OCI-LY1 (cell line): ENCODE data around the gene S1PR1.

Source experiments
- H2AFZ ChIP-seq: fragments of 200-600 bp; sonication (generic), shearing (Covaris generic); 2 replicates; pipeline ENCODE4 v1.6.0; 2014; ENCODE audit warnings: antibody characterized with exemption, mild to moderate bottlenecking, low read length
- H3F3A ChIP-seq: fragments of 200-600 bp; sonication (generic), shearing (Covaris generic); 2 replicates; pipeline ENCODE4 v1.6.0; 2014; ENCODE audit warnings: mild to moderate bottlenecking, antibody characterized with exemption, low read length, moderate library complexity; ENCODE audit not compliant: insufficient read depth
- H3K27ac ChIP-seq: fragments of 200-600 bp; sonication (generic); 2 replicates; pipeline ENCODE4 v1.5.1; 2014; ENCODE audit warnings: low read length, mixed run types, mild to moderate bottlenecking, low read depth; ENCODE audit not compliant: poor library complexity, severe bottlenecking
- H3K27me3 ChIP-seq: fragments of 200-600 bp; sonication (generic); 2 replicates; pipeline ENCODE4 v1.6.0; 2014; ENCODE audit warnings: antibody characterized with exemption, mild to moderate bottlenecking, low read length, moderate library complexity; ENCODE audit not compliant: insufficient read depth
- H3K36me3 ChIP-seq: fragments of 200-600 bp; sonication (generic); 2 replicates; pipeline ENCODE4 v1.6.1; 2014; ENCODE audit warnings: mild to moderate bottlenecking, antibody characterized with exemption, low read length, moderate library complexity, mixed read lengths; ENCODE audit not compliant: insufficient read depth
- H3K4me1 ChIP-seq: fragments of 200-600 bp; sonication (generic); 2 replicates; pipeline ENCODE4 v1.5.1; 2014; ENCODE audit warnings: mild to moderate bottlenecking, low read length, moderate library complexity; ENCODE audit not compliant: insufficient read depth, severe bottlenecking
- H3K4me2 ChIP-seq: fragments of 200-600 bp; sonication (generic), shearing (Covaris generic); 2 replicates; pipeline ENCODE4 v1.6.1; 2014; ENCODE audit warnings: low read length
- H3K4me3 ChIP-seq: fragments of 200-600 bp; sonication (generic); 2 replicates; pipeline ENCODE4 v1.5.1; 2014; ENCODE audit warnings: low read length, low read depth, mild to moderate bottlenecking, mixed read lengths; ENCODE audit not compliant: poor library complexity, severe bottlenecking
- H3K79me2 ChIP-seq: fragments of 200-600 bp; shearing (Covaris generic); 2 replicates; pipeline ENCODE4 v1.6.1; 2016; ENCODE audit warnings: mixed run types, low read length, mixed read lengths; ENCODE audit not compliant: insufficient read depth
- H3K9ac ChIP-seq: fragments of 200-600 bp; sonication (generic), shearing (Covaris generic); 2 replicates; pipeline ENCODE4 v1.6.1; 2014; ENCODE audit warnings: mild to moderate bottlenecking, low read length, mixed read lengths
- H3K9me2 ChIP-seq: fragments of 200-600 bp; sonication (generic), shearing (Covaris generic); 2 replicates; pipeline ENCODE4 v1.6.1; 2014; ENCODE audit warnings: low read depth, mild to moderate bottlenecking, low read length, mixed read lengths
- H3K9me3 ChIP-seq: fragments of 200-600 bp; shearing (Covaris generic); 2 replicates; pipeline ENCODE4 v1.6.1; 2014; ENCODE audit warnings: low read length, mixed read lengths
- H4K20me1 ChIP-seq: fragments of 200-600 bp; sonication (generic), shearing (Covaris generic); 2 replicates; pipeline ENCODE4 v1.6.0; 2016; ENCODE audit warnings: mild to moderate bottlenecking, low read length; ENCODE audit not compliant: insufficient read depth
- EZH2 ChIP-seq: fragments of 200-600 bp; sonication (generic), shearing (Covaris generic); IDR thresholded peaks from 2 replicates; pipeline ENCODE4 v1.8.0; 2017; ENCODE audit warnings: borderline replicate concordance, mixed run types, mild to moderate bottlenecking, antibody characterized with exemption, low read length, moderate library complexity, mixed read lengths
- TF ChIP-seq, protein P1 (sequence below): fragments of 200-600 bp; sonication (generic), shearing (Covaris generic); IDR thresholded peaks from 2 replicates; pipeline ENCODE4 v1.5.1; 2017; ENCODE audit warnings: mild to moderate bottlenecking, antibody characterized with exemption, low read length, moderate library complexity, mixed read lengths

S1PR1 gene

DNA sequence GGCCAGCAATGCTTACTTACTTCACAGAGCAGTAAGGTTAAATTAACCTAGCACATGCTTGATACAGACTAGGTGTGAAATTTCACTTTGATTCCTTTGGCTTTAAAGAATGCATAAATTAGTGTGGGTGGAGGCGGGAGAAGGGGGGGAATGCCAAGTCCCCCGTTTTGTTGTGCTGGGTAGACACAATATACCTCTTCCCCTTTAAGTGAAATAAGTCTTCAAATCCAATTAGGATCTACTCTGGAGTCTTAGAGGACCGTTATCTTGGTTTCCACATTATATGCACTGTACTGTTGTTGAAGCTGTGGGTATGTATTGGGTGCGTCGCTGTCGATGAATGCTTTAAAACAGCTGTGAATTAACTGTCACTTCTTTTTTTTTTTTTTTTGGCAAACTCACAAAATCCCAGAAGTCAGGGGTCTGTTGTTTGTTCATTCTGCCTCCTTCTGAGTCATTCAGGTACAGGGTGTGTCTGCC lies 1.6 kb upstream of the S1PR1 start:
- Histone ChIP-seq H3K27me3 (no peaks in the 10 kb centered on the region; the same call in 1 of the 2 replicates), H3K4me3 (peak overlapping the region; percentile 54), H3K27ac (no peak overlapping the region)

GRCh38 chr1:101235696-101236515 lies 913 bp upstream of the S1PR1 start:
- Histone ChIP-seq H3K4me1 (peaks cover 29% of the 10 kb centered on the region), H3K4me2 (peak overlapping the region; percentile 74), H3K36me3 (no peaks in the 10 kb centered on the region), H3F3A (no peaks in the 10 kb centered on the region), H3K4me3 (peak overlapping the region; percentile 54), H3K79me2 (no peaks in the 10 kb centered on the region), H3K9me2 (no peaks in the 10 kb centered on the region), H3K27ac (no peak overlapping the region), H3K9ac (no peak overlapping the region), H4K20me1 (no peaks in the 10 kb centered on the region), H2AFZ (no peak overlapping the region), H3K9me3 (no peaks in the 10 kb centered on the region), H3K27me3 (no peaks in the 10 kb centered on the region; the same call in 1 of the 2 replicates)
- TF ChIP-seq EZH2: no peak
- TF ChIP-seq, protein P1, sequence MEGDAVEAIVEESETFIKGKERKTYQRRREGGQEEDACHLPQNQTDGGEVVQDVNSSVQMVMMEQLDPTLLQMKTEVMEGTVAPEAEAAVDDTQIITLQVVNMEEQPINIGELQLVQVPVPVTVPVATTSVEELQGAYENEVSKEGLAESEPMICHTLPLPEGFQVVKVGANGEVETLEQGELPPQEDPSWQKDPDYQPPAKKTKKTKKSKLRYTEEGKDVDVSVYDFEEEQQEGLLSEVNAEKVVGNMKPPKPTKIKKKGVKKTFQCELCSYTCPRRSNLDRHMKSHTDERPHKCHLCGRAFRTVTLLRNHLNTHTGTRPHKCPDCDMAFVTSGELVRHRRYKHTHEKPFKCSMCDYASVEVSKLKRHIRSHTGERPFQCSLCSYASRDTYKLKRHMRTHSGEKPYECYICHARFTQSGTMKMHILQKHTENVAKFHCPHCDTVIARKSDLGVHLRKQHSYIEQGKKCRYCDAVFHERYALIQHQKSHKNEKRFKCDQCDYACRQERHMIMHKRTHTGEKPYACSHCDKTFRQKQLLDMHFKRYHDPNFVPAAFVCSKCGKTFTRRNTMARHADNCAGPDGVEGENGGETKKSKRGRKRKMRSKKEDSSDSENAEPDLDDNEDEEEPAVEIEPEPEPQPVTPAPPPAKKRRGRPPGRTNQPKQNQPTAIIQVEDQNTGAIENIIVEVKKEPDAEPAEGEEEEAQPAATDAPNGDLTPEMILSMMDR: no peak

More for the DNA sequence above, 1.6 kb upstream of the S1PR1 start:
- H3F3A ChIP-seq: no peaks in the 10 kb centered on the region
- H3K9me2 ChIP-seq: no peaks in the 10 kb centered on the region
- peaks cover 29% of the 10 kb centered on the region for H3K4me1 ChIP-seq
- no peak for TF ChIP-seq EZH2
- TF ChIP-seq, protein P1: no peak
- no peaks in the 10 kb centered on the region for H4K20me1 ChIP-seq
- no peaks in the 10 kb centered on the region for H3K36me3 ChIP-seq
- H3K4me2 ChIP-seq: peak overlapping the region; percentile 74; the same call in 1 of the 2 replicates
- H3K9ac ChIP-seq: no peak overlapping the region
- H3K79me2 ChIP-seq: no peaks in the 10 kb centered on the region
- H2AFZ ChIP-seq: no peak overlapping the region
- H3K9me3 ChIP-seq: no peaks in the 10 kb centered on the region

DNA sequence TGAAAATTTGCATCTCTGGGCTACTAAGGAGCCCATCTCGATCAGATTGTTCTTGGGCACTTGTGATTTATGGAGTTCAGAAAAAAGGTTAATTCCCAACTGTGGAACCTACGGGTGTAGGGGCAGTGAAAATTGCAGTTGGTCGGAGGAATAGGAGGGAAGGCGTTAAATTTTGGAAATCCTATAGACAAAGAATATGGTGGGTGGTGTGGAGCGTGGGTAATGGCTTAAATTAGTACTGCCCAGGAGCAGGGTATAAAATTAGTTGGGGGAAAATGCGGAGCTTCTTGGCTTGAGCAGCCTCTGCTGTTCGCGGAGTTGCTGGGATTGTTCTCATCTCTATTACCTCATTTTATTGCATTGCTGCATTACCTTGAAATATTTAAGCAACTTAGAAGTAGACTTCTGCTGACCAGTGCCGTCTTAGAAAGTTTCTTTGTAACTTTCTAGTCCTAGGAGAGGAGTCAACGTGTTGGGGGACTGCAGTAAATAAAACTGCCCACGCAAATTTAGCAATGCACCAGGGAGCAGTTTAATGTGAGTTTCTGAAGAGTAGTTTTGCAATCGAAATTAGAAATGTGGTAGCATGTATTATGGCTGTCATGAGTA lies 514 bp downstream of the S1PR1 start:
- no peak overlapping the region for H3K27ac ChIP-seq
- no peaks in the 10 kb centered on the region; the same call in 1 of the 2 replicates for H3K27me3 ChIP-seq
- peaks cover 29% of the 10 kb centered on the region for H3K4me1 ChIP-seq
- no peak for TF ChIP-seq EZH2
- TF ChIP-seq, protein P1: no peak
- no peak overlapping the region for H2AFZ ChIP-seq
- H3K79me2 ChIP-seq: no peaks in the 10 kb centered on the region
- H3K36me3 ChIP-seq: no peaks in the 10 kb centered on the region
- H3F3A ChIP-seq: no peaks in the 10 kb centered on the region
- no peaks in the 10 kb centered on the region for H3K9me3 ChIP-seq
- no peak overlapping the region for H3K9ac ChIP-seq
- H4K20me1 ChIP-seq: no peaks in the 10 kb centered on the region
- H3K4me3 ChIP-seq: peak overlapping the region; percentile 54
- no peaks in the 10 kb centered on the region for H3K9me2 ChIP-seq
- peak overlapping the region; percentile 74 for H3K4me2 ChIP-seq
